Tibial nerve (tissue), 4 donors: Measurements from ENCODE around the gene SMIM24.

Experiments used
- CTCF ChIP-seq, 5 experiments: fragments of 200-600 bp in 3 of 5; fragments of 450-650 bp in 2 of 5; sonication (generic) in 3 of 5; IDR thresholded peaks; one replicate each; pipeline ENCODE4 v1.5.1; 2016 to 2019; ENCODE audit warnings: antibody characterized with exemption in 5 of 5, mild to moderate bottlenecking in 3 of 5, moderate library complexity in 2 of 5
- EP300 ChIP-seq, 2 donors: sonication (generic); formaldehyde crosslinking; IDR thresholded peaks; one replicate each; pipeline ENCODE4 v1.6.1; 2017; ENCODE audit warnings: antibody characterized with exemption in 2 of 2, mild to moderate bottlenecking in 1 of 2
- POLR2A ChIP-seq, 2 donors: fragments of 450-650 bp; IDR thresholded peaks; one replicate each; pipeline ENCODE4 v1.6.1; 2017; ENCODE audit warnings: antibody characterized with exemption in 2 of 2, mild to moderate bottlenecking in 2 of 2, moderate library complexity in 2 of 2

GRCh38 chr19:3433313-3433712, 47.0 kb downstream of the SMIM24 start:
- no peak for TF ChIP-seq EP300 (IDR thresholded peaks at IDR 0.05)
- no peak for TF ChIP-seq CTCF (IDR thresholded peaks at IDR 0.05)
- no peak for TF ChIP-seq POLR2A (IDR thresholded peaks at IDR 0.05)
